ENCODE results near the gene MTIF2.
"Not testable (repeated sequence)": the region's sequence is repeated elsewhere in the genome, so short reads cannot be mapped to it uniquely, and the experiment has no call there.

The MTIF2 gene

DNA sequence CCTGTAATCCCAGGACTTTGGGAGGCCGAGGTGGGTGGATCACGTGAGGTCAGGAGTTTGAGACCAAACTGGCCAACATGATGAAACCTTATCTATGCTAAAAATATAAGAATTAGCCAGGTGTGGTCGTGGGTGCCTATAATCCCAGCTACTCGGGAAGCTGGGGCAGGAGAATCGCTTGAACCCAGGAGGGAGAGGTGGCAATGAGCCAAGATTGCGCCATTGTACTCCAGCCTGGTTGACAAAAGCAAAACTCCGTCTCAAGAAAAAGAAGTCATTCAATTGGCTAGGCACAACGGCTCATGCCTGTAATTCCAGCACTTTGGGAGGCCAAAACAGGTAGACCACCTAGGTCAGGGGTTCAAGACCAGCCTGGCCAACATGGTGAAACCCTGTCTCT is 27.4 kb downstream of the MTIF2 start:
- DNase-seq, result not testable (repeated sequence)

DNA sequence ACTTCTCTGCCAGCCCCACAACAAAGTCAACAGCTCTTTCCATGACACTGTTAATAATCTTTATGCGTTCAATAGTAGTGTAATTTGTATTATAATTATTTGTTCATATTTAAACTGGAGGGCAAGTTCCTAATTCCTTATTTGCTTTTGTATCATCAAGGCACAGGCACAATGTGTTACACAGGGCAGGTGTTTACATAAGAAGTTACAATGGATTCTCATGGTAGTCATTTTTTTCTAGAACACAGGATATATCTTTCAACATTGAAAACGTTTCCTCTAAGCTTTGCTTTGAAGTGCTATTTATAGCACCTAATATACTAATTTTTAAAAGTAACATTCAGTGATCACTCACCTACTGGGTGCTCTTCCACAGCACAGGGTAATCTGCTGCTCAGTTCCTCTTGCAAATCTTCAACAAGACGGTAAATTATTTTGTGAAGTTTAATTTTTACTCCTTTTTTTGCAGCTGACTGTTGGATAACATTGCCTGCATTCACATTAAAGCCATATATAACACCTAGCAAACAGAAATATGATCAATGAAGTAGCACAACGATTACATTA is 29.3 kb downstream of the MTIF2 start:
- no peak for DNase-seq

DNA sequence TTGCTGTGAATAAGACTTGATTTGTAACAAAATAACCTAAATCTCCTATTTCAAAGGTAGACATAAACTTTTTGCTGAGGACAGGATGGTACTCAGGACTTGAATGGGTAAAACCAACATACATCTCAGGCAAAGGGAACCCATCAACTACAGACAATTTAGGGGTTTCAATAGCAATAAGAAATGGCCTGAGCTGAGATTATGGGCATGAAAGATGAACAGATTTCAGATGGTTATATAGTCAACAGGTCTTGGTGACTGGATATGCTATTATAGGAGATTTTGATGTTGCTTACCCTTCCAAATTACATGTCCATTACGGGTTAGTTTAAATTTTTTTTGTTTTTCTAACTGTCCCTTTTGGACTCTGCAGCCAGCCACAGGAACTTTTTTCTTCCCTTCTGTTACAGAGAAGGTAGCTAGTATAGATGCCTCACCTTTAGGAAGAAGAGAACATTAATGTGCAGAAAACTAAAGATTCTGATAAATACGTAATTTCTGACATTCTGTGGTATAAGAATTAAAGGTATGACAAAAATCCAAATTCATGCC is 32.0 kb downstream of the MTIF2 start:
- DNase-seq, result no peak

DNA sequence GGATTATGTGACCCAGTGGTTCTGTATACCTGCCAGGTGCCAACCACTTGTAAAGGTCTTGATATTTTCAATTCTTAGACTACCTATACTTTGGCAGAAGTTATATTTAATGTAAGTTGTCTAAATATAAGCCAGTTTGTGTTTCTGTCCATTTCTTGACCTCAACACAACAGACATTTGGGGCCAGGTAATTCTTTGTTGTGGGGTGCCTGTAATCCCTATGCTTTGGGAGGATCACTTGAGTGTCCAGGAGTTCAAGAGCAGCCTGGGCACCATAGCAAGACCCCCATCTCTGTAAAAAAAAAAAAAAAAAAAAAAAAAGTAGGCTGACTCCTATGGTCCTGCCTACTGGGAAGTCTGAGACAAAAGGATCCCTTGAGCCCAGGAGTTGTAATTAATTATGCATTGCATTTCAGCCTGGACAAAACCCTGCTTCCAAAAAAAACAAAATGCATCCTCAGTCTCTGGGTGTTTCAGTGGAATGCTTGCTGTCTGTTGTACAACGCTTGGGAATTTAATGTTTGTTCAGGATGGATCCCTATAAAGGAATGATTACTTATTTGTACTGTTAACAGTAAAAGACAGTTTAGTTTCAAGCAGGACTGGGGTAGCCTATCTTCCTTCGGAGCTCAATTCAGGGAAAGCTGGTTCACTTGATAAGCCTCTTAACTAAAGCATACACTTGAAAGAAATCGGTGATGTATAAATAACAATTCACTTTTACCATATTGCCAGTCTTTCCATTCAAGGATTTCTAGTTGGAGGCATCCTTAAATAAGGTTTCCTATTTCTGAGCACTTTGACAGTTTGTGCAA is 33.1 kb downstream of the MTIF2 start:
- DNase-seq, result no peak

GRCh38 chr2:55233658-55233940 is 35.4 kb downstream of the MTIF2 start:
- no peak for DNase-seq

DNA sequence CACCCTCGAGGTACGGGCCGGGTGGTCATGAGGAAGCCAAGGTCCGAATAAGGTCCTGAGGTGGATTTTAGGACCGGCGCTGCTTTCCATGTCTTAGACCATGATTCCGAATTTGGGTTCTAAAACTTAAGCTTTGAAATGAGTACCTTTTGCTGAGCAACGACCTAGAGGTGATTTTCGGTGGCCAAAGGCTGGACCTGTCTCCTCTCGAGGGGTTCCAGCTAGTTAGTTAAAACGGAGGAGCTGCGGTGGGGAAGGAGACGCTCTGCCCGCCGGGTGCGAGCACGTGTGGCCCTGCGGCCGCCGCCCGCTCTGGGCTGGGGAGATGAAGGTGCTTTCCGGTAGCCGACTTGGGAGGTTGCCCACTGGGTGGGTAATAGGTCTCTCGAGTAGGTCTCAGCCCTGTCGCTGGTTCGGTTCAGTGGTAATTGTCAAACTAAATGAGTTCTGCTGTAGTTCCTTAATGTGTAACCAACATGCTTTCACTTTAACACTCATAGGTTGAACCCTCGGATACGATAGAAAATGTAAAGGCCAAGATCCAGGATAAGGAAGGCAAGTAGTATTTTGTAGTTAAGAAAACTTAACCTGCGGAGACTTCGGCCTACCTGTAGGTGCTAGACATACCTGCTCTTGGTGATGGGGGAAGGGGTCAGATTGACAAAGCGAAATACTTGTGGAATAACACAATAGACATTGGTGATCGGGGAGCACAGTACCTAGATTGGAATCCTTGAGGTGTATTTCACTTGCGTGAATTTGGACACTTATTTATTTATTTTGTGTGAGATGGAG is 36.0 kb downstream of the MTIF2 start:
- DNase-seq, result peak; percentile 36

DNA sequence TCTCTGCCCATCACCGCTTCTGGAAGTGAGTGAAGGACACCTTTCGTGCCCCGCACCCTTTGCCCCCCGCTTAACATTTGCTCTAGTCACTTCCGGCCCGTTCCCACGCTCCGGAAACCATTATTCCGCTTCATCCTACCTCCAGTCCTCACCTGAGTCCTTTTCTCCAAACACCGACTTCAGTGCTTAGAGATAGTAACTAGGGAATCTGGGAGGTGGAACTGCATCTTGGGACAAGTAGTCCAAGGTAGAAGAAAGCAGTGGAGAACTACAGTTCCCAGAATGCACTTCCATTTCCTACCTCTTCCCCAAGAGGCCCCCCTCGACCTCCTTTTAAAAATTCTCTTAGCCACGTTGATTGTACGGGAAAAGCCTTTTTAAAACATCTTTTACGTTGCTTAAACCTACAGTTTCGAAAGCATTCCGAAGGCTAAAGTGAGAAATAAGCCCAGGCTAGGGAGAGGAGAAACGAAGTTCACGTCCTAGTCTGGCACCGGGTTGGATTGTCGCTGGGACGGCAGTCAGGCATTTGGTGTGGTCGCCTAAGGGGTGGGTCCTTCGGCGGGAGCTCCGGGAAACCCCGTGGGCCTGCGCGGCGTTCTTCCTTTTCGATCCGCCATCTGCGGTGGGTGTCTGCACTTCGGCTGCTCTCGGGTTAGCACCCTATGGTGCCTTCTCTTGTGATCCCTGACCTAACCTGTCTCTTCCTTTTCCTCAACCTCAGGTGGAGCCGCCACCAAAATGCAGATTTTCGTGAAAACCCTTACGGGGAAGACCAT is 36.8 kb downstream of the MTIF2 start, which contains the start of the genes CLHC1 and RPS27A:
TSS of gene CLHC1 (minus strand) at position 210 of the 779 bp plus-strand sequence. CDS start 9,882 bp downstream, outside the sequence.
TSS of gene RPS27A (plus strand) at position 605 of the 779 bp plus-strand sequence. CDS start at position 742, 137 bp downstream.
- peak; percentile 94 for DNase-seq

DNA sequence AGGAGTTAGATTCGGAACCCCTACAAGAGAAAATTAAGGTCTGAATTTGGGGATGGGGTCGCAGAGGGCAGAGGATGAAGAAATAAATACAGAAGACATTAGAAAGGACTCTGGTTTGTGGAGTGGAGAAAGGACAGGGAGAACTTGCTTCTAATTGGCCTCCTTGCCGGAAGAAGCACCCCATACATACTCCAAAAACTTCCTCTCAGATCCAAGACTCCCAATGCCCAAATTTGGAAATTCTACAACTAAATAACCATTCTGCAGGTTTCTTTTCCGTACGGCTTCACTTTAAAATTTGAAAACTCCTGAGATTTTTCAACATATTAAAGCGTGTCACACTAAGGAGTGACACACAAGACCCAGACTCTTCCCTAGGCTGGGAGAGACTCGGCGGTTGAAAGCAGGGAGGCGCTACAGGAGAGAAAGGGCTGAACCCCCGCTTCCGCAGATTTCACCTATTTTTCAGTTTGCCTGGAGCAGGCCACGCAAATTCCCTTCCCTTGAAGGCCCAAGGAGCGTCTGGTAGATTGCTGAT is 37.4 kb downstream of the MTIF2 start:
- no peak for DNase-seq

DNA sequence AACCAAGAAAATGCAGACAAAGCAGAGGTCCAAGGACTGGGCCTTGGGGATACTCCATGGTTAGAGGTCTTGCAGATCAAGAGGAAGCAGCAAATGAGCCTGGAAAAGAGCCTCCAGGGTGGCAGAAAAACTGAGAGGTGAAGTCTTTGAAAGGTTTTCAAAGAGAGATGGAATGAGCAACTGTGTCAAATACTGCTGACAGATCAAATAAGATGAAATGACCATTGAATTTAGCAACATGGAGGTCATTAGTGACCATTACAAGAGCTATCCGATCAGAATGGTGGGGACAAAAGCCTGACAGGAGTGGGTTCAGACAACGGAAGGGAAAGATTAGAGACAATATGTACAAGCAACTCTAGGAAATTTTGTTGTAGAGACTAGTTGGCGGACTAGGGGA is 38.5 kb downstream of the MTIF2 start:
- no peak for DNase-seq

DNA sequence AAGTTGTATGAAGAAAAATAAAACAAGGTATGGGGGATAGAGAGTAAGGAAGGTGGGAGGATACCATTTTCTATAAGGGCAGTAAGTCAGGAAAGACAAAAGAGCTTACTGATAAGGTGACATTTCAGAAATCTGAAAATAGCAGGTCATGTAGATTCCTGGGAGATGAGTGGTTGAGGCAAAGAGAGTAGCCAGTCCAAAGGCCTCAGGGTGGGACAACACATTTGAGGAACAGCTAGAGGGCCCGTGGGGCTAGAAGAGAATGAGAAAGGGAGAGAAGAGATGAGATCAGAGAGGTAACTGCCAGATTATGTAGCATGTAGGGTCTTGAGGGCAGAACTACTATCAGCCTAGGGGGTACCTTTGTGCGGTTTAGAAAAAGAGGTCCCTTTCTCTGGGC is 39.8 kb downstream of the MTIF2 start:
- no peak for DNase-seq

DNA sequence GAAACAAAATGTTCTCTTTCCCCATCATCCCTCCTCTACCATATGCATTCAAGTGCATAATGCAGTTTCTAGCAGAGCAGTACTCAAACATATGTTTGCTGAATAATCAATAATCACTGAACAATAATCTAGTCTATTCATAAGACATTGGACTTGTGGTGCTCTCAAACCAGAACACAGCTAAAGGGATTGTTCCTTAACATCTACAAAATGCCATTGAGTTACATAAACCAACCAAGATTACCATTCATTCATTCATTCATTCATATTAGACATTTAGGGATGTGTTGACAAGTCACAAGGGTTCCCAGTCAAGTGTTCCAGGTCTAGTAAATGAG is 40.8 kb downstream of the MTIF2 start:
- DNase-seq, result no peak

- not testable (repeated sequence) for DNase-seq
These were observed 41.4 kb downstream of the MTIF2 start for GRCh38 chr2:55227437-55228225.

GRCh38 chr2:55225481-55226020 is 43.5 kb downstream of the MTIF2 start:
- no peak for DNase-seq

DNA sequence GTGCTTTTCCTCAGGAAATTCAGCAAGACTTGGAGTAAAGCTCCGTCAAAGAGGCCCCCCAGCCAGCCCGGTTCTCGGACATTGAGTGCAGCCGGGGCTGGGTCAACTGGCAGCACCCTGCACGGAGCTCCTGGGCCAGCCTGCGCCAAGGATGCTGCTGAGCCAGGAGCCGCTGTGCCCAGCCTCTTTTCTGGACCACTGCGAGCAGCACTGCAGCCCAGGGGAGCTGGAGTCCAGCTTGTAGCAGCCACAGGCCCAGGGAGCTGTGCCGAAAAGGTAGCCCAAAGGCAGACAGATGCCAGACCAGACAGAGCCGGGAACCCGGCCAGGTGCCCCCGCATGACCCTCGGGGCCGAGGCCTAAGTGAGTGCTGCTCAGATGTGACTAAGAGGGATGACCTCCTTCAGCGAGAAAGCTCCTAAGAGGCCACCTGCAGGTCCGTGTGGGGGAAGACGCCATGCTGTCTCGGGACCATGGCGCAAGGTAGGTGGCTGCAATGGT is 44.2 kb downstream of the MTIF2 start:
- no peak for DNase-seq

- no peak for DNase-seq
These were observed 44.9 kb downstream of the MTIF2 start for GRCh38 chr2:55223958-55224760.

DNA sequence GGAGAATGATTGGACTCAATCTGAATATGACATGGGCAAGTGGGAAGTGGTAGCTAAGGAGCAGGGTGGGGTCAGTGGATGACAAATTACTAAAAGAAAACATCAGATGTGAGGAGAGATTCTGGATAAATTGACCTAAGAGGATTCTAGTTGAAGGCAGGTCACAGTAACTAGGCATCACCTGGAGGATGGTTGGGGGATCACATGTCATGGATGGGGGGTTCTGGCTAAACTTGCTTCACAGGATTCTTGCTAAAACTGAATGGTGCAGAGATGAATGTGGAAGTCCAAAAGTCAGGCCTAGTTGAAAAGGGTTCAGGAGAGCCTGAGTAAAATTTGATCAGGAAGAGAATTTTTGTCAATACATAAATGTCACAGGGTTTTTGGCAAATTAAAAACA is 55.2 kb downstream of the MTIF2 start:
- no peak for DNase-seq

- no peak for DNase-seq
These were observed 64.1 kb downstream of the MTIF2 start for GRCh38 chr2:55204950-55205349.

DNA sequence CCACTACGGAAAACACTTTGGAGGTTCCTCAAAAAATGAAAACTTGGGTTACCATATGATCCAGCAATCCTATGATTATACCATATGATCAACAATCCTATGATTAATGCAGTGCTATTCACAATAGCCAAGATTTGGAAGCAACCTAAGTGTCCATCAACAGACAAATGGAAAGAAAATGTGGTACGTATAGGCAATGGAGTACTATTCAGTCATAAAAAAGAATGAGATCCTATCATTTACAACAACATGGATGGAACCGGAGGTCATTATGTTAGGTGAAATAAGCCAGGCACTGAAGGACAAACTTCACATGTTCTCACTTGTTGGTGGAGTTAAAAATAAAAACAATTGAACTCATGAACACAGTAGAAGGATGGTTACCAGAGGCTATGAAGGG is 64.5 kb downstream of the MTIF2 start:
- no peak for DNase-seq

DNA sequence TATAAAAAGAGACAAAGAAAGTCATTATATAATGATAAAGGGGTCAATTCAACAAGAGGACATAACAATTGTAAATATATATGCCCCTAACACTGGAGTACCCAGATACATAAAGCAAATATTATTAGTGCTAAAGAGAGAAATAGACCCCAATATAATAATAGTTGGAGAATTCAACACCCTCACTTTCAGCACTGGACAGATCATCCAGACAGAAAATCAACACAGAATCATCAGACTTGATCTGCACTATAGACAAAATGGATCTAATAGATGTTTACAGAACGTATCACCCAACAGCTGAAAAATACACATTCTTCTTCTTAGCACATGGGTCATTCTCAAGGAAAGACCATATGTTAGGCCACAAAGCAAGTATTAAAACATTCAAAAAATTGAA is 68.6 kb downstream of the MTIF2 start:
- no peak for DNase-seq

DNA sequence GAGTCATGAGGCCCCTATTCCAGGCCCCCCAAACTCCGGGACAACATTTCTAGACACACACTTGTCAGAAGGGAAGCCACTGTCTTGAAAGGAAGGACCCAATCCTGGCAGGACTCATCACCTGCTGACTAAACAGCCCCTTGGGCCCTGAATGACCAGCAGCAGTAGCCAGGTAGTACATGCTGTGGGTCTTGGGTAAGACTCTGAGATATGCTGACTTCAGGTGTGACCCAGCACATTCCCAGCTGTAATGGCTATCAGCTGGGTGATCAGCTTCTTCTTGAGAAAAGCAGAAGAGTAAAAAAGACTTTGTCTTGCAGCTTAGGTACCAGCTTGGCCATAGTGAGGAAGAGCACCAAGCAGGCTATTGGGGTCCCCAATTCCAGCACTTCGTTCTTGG is 72.5 kb downstream of the MTIF2 start:
- no peak for DNase-seq
